Activated CD4-positive, alpha-beta T cell treated with anti-CD3 and anti-CD28 coated beads, Interleukin-2, amount 10 ng/mL, durations not matched to agents 7 days and 5 days (primary cell): Measurements from ENCODE around the gene SDF4. TPM values are rescaled to one million over a fixed set of nuclear protein-coding genes. Genes with fewer than 3 reads are reported as not detected.
A peak's percentile ranks its signal among the peaks of the same experiment; 100 is the strongest.

Experiments
- CTCF ChIA-PET: fragments of 350-600 bp; sonication (Branson Sonifier 250); formaldehyde crosslinking; loops from one replicate; lab custom pipeline; 2021; ENCODE audit warnings: antibody characterized with exemption; lab: Charles Lee
- POLR2A ChIA-PET: fragments of 350-600 bp; sonication (Branson Sonifier 250); formaldehyde crosslinking; loops from one replicate; lab custom pipeline; 2021; ENCODE audit warnings: antibody characterized with exemption; lab: Charles Lee
- DNase-seq: peaks from one replicate; pipeline ENCODE4 v3.0.0-alpha.2; 2020
- H3K27ac Mint-ChIP-seq: one replicate; pipeline ENCODE4 v1.8.0; 2021; ENCODE audit warnings: mild to moderate bottlenecking, moderate library complexity, mixed read lengths
- H3K27me3 Mint-ChIP-seq: one replicate; pipeline ENCODE4 v1.8.0; 2021; ENCODE audit warnings: mixed read lengths
- H3K36me3 Mint-ChIP-seq: one replicate; pipeline ENCODE4 v1.8.0; 2021; ENCODE audit warnings: low read depth, mixed read lengths
- H3K4me1 Mint-ChIP-seq: one replicate; pipeline ENCODE4 v1.8.0; 2021; ENCODE audit warnings: mixed read lengths
- H3K4me3 Mint-ChIP-seq: one replicate; pipeline ENCODE4 v1.8.0; 2021; ENCODE audit warnings: mild to moderate bottlenecking, moderate library complexity, mixed read lengths
- H3K9me3 Mint-ChIP-seq: one replicate; pipeline ENCODE4 v1.8.0; 2021; ENCODE audit warnings: mixed read lengths
- total RNA-seq, 2 experiments: library from RNA; stranded (reverse); gene quantifications; one replicate each; pipeline ENCODE4 v1.2.3, GENCODE V29; 2021

SDF4 gene
- total RNA-seq, 2 experiments from 2014 or later = 81.7 to 91.4 TPM

GRCh38 chr1:1270813-1271212 lies 39.0 kb upstream of the SDF4 start:
- Mint-ChIP-seq H3K27ac (peak overlapping the region; percentile 68), H3K4me3 (peak overlapping the region; percentile 88), H3K36me3 (peaks cover 41% of the 10 kb centered on the region), H3K4me1 (peaks cover 38% of the 10 kb centered on the region), H3K9me3 (no peaks in the 10 kb centered on the region), H3K27me3 (no peaks in the 10 kb centered on the region)
- DNase-seq = no peak
- ChIA-PET CTCF (interaction anchor here (0.6 to 1.8 kb wide), 3 partner anchors 13 to 308 kb away, joined by 3 to 6 read pairs (median 6); no protein-coding TSS in a partner anchor), POLR2A (no interaction called here)

DNA sequence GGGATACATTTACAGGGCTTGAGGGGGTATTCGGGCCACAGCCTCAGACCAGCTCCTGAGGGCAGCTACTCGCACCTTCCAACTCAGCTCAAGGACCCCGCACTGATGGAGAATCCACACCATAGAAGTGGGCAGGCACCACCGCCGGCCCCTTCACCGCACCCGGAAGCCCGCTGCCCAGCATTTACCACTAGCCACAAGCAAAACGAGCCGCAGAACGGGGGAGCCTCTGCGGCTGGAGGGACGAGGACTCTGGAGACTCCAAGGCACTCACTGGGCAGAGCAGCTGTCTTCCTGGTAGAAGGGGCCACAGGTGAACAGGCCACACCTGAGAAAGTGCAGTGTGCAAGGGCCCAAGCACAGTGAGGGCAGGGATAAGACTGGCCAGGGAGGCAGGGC lies 36.5 kb upstream of the SDF4 start:
- Mint-ChIP-seq H3K27ac (no peak overlapping the region), H3K9me3 (no peaks in the 10 kb centered on the region), H3K4me1 (peaks cover 32% of the 10 kb centered on the region), H3K4me3 (no peak overlapping the region), H3K36me3 (peaks cover 41% of the 10 kb centered on the region), H3K27me3 (no peaks in the 10 kb centered on the region)
- no peak for DNase-seq
- POLR2A ChIA-PET = no interaction called here
- CTCF ChIA-PET = no interaction called here

GRCh38 chr1:1267488-1268283 lies 35.9 kb upstream of the SDF4 start:
- no peak overlapping the region for H3K27ac Mint-ChIP-seq
- no peak for DNase-seq
- H3K9me3 Mint-ChIP-seq = no peaks in the 10 kb centered on the region
- H3K36me3 Mint-ChIP-seq = peaks cover 39% of the 10 kb centered on the region
- H3K4me1 Mint-ChIP-seq = peaks cover 30% of the 10 kb centered on the region
- ChIA-PET CTCF (no interaction called here), POLR2A (no interaction called here)
- no peak overlapping the region for H3K4me3 Mint-ChIP-seq
- no peaks in the 10 kb centered on the region for H3K27me3 Mint-ChIP-seq

- no peak overlapping the region for H3K4me3 Mint-ChIP-seq
- H3K4me1 Mint-ChIP-seq = peaks cover 13% of the 10 kb centered on the region
- DNase-seq = no peak
- ChIA-PET POLR2A (no interaction called here), CTCF (interaction anchor here (1.3 kb wide), 1 partner anchor 143 kb away, joined by 3 read pairs; no protein-coding TSS in a partner anchor)
- H3K36me3 Mint-ChIP-seq = peaks cover 34% of the 10 kb centered on the region
- H3K27me3 Mint-ChIP-seq = no peaks in the 10 kb centered on the region
- H3K27ac Mint-ChIP-seq = no peak overlapping the region
- H3K9me3 Mint-ChIP-seq = no peaks in the 10 kb centered on the region
Observed at GRCh38 chr1:1264868-1265272, 33.1 kb upstream of the SDF4 start.

GRCh38 chr1:1264026-1264425 lies 32.2 kb upstream of the SDF4 start:
- no peak overlapping the region for H3K27ac Mint-ChIP-seq
- ChIA-PET CTCF (interaction anchor here (0.6 to 1.8 kb wide), 4 partner anchors 13 to 142 kb away, joined by 3 to 6 read pairs (median 4); no protein-coding TSS in a partner anchor), POLR2A (no interaction called here)
- H3K4me1 Mint-ChIP-seq = peaks cover 10% of the 10 kb centered on the region
- no peak overlapping the region for H3K4me3 Mint-ChIP-seq
- peaks cover 37% of the 10 kb centered on the region for H3K36me3 Mint-ChIP-seq
- no peaks in the 10 kb centered on the region for H3K27me3 Mint-ChIP-seq
- no peak for DNase-seq
- H3K9me3 Mint-ChIP-seq = no peaks in the 10 kb centered on the region

GRCh38 chr1:1262758-1263157 lies 31.0 kb upstream of the SDF4 start:
- ChIA-PET CTCF (interaction anchor here (1.8 kb wide), 1 partner anchor 11 kb away, joined by 5 read pairs; no protein-coding TSS in a partner anchor), POLR2A (no interaction called here)

DNA sequence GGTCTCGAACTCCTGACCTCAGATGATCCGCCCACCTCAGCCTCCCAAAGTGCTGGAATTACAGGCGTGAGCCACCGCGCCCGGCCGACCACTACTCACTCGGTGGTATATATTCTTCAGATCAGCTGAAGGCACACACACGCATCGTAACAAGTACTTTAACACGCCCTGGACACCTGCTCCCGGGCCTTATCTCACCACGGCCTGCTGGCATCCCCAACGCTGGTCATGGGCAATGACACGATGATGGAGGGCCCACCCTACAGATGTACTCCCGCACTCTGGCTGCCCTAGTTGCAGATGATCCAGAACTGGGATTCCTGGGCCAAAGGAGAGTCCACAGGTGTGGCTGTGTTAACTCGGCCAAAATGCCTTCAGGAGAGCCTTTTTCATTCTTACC lies 30.3 kb upstream of the SDF4 start:
- peaks cover 13% of the 10 kb centered on the region for H3K4me1 Mint-ChIP-seq
- ChIA-PET POLR2A (no interaction called here), CTCF (interaction anchor here (1.1 to 1.5 kb wide), 2 partner anchors 18 to 89 kb away, joined by 5 read pairs; no protein-coding TSS in a partner anchor)
- peaks cover 32% of the 10 kb centered on the region for H3K36me3 Mint-ChIP-seq
- H3K4me3 Mint-ChIP-seq = no peak overlapping the region
- no peak for DNase-seq
- no peaks in the 10 kb centered on the region for H3K27me3 Mint-ChIP-seq
- H3K27ac Mint-ChIP-seq = peak overlapping the region; percentile 41
- no peaks in the 10 kb centered on the region for H3K9me3 Mint-ChIP-seq

More at GRCh38 chr1:1262758-1263157, 31.0 kb upstream of the SDF4 start:
- Mint-ChIP-seq H3K4me3 (no peak overlapping the region), H3K9me3 (no peaks in the 10 kb centered on the region), H3K27ac (peak overlapping the region; percentile 46), H3K36me3 (peaks cover 33% of the 10 kb centered on the region), H3K27me3 (no peaks in the 10 kb centered on the region), H3K4me1 (peaks cover 13% of the 10 kb centered on the region)
- DNase-seq = no peak

GRCh38 chr1:1260843-1261560 lies 29.2 kb upstream of the SDF4 start:
- peaks cover 34% of the 10 kb centered on the region for H3K36me3 Mint-ChIP-seq
- peaks cover 13% of the 10 kb centered on the region for H3K4me1 Mint-ChIP-seq
- CTCF ChIA-PET = interaction anchor here (0.6 to 1.5 kb wide), 5 partner anchors 10 to 135 kb away, joined by 3 to 5 read pairs (median 4); no protein-coding TSS in a partner anchor
- no peaks in the 10 kb centered on the region for H3K27me3 Mint-ChIP-seq
- H3K4me3 Mint-ChIP-seq = no peak overlapping the region
- no peak for DNase-seq
- no peaks in the 10 kb centered on the region for H3K9me3 Mint-ChIP-seq
- H3K27ac Mint-ChIP-seq = peak overlapping the region; percentile 65
- POLR2A ChIA-PET = interaction anchor here (0.6 kb wide), 1 partner anchor 134 kb away, joined by 3 read pairs; no protein-coding TSS in a partner anchor

GRCh38 chr1:1259951-1260600 lies 28.3 kb upstream of the SDF4 start:
- Mint-ChIP-seq H3K4me3 (no peak overlapping the region), H3K4me1 (peaks cover 13% of the 10 kb centered on the region), H3K9me3 (no peaks in the 10 kb centered on the region), H3K36me3 (peaks cover 41% of the 10 kb centered on the region), H3K27me3 (no peaks in the 10 kb centered on the region), H3K27ac (no peak overlapping the region)
- no peak for DNase-seq
- ChIA-PET POLR2A (no interaction called here), CTCF (interaction anchor here (1.3 kb wide), 1 partner anchor 9 kb away, joined by 4 read pairs; no protein-coding TSS in a partner anchor)

DNA sequence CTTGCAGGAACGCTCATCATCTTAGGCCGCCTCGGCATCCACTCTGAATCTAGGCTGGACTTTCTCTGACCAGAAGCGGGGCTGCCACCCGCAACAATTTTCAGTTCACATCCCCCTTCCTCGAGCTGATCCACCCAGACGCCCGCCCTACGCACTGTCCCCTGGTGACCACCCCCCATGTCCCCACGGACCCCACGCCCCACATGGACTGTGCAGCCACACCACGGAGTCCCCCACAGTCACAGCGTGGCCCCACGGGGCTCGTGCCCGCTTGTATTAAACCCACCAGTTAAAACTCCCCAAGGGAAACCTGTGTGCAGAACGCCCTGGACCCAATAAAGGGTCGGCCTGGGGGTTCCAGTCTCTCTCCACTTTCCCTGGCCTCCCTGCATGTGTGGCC lies 27.7 kb upstream of the SDF4 start:
- DNase-seq = no peak
- H3K9me3 Mint-ChIP-seq = no peaks in the 10 kb centered on the region
- peaks cover 42% of the 10 kb centered on the region for H3K36me3 Mint-ChIP-seq
- H3K27me3 Mint-ChIP-seq = no peaks in the 10 kb centered on the region
- no peak overlapping the region for H3K4me3 Mint-ChIP-seq
- ChIA-PET POLR2A (no interaction called here), CTCF (interaction anchor here (1.3 kb wide), 1 partner anchor 9 kb away, joined by 4 read pairs; no protein-coding TSS in a partner anchor)
- H3K4me1 Mint-ChIP-seq = peaks cover 13% of the 10 kb centered on the region
- no peak overlapping the region for H3K27ac Mint-ChIP-seq

DNA sequence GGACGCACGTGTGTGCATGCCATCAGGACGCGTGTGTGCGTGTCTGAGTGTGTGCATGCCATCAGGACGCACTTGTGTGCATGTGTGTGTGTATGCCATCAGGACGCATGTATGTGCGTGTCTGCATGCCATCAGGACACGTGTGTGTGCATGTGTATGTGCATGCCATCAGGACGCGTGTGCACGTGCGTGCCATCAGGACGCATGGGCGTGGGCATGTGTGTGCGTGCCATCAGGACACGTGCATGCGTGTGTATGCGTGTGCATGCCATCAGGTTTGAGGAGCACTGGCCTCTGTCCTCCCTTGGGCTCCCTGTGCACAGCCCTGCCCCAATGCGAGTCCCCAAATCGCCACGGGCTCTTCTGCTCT lies 27.3 kb upstream of the SDF4 start:
- no peaks in the 10 kb centered on the region for H3K27me3 Mint-ChIP-seq
- no peaks in the 10 kb centered on the region for H3K9me3 Mint-ChIP-seq
- POLR2A ChIA-PET = no interaction called here
- no peak overlapping the region for H3K4me3 Mint-ChIP-seq
- H3K27ac Mint-ChIP-seq = no peak overlapping the region
- CTCF ChIA-PET = interaction anchor here (1.9 kb wide), 1 partner anchor 12 kb away, joined by 6 read pairs; no protein-coding TSS in a partner anchor
- no peak for DNase-seq
- H3K36me3 Mint-ChIP-seq = peaks cover 42% of the 10 kb centered on the region
- H3K4me1 Mint-ChIP-seq = peaks cover 13% of the 10 kb centered on the region
